Esophagus muscularis mucosa (tissue), 4 donors: ENCODE measurements around the gene SSBP4.

Source experiments
- EP300 ChIP-seq: sonication (generic); formaldehyde crosslinking; IDR thresholded peaks from one replicate; pipeline ENCODE4 v1.6.1; 2017; ENCODE audit warnings: antibody characterized with exemption
- POLR2A ChIP-seq: fragments of 450-650 bp; IDR thresholded peaks from one replicate; pipeline ENCODE4 v1.6.1; 2017; ENCODE audit warnings: antibody characterized with exemption, moderate library complexity, mild to moderate bottlenecking, low read depth
- POLR2AphosphoS5 ChIP-seq, 2 donors: sonication (generic); formaldehyde crosslinking; IDR thresholded peaks; one replicate each; pipeline ENCODE4 v1.6.1; 2017; ENCODE audit warnings: antibody characterized with exemption in 2 of 2
- TF ChIP-seq, protein P1 (sequence below), 3 experiments: fragments of 200-600 bp in 2 of 3; fragments of 450-650 bp in 1 of 3; sonication (generic) in 2 of 3; IDR thresholded peaks; one replicate each; pipeline ENCODE4 v1.5.1; 2017 to 2019; ENCODE audit warnings: antibody characterized with exemption in 3 of 3, mild to moderate bottlenecking in 2 of 3, moderate library complexity in 1 of 3

DNA sequence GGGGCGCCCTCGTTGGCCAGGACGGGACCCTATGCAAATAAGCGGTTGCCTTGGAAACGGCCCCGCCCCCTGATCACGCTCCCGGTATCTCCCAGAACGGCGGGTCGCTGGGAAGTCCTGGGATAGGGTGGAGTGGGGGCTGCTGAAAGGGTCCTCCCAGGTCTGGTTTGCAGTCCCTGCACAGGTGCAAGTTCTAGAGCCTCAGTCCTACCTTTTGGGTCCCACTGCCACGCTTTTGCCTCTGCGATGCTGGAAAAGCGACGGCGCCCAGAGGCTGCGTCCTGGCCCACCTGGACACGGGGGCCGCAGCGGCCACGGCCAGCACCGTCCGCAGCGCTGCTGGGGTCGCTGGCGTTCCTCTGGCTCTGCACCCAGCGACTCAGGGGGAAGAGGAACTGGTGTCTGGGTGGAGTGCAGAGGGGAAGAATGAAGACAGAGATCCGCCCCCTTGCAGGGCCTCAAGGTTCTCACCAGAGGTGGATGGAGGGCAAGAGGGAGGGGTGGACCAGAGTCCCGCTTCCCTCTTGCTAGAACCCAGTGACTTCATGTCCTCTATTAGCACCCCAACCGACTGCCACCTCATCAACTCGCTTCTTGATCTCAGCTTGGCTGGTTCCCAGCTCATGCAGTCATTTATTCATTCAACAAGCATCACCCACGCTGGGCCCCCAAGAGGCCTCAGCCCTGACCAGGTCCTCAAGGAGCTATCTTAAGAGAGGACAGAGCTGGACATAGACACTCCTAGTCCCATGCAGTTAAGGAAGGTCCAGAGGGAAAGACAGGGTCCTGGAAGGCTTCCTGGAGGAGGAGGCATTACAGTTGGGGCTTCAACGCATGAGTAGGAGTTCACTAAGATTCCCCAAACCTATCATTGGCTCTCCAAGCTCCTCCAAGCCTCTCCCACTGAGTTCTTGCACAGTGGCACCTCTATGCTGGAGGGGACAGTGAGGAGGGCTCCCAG is 21.7 kb upstream of the SSBP4 start, which contains the start of gene LRRC25:
- TF ChIP-seq, protein P1, sequence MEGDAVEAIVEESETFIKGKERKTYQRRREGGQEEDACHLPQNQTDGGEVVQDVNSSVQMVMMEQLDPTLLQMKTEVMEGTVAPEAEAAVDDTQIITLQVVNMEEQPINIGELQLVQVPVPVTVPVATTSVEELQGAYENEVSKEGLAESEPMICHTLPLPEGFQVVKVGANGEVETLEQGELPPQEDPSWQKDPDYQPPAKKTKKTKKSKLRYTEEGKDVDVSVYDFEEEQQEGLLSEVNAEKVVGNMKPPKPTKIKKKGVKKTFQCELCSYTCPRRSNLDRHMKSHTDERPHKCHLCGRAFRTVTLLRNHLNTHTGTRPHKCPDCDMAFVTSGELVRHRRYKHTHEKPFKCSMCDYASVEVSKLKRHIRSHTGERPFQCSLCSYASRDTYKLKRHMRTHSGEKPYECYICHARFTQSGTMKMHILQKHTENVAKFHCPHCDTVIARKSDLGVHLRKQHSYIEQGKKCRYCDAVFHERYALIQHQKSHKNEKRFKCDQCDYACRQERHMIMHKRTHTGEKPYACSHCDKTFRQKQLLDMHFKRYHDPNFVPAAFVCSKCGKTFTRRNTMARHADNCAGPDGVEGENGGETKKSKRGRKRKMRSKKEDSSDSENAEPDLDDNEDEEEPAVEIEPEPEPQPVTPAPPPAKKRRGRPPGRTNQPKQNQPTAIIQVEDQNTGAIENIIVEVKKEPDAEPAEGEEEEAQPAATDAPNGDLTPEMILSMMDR (IDR thresholded peaks at IDR 0.05), result no peak
- TF ChIP-seq POLR2A (no peak), EP300 (no peak), POLR2AphosphoS5 (IDR thresholded peaks at IDR 0.05) (peak; percentile 10 to 38)
